ENCODE measurements around the gene CDH3. TPM values are rescaled to one million over a fixed set of nuclear protein-coding genes. Genes with fewer than 3 reads are reported as not detected.

Gene CDH3
- total and polyA plus RNA-seq, 2 of the 8 experiments (the other 6 are each of a cell fraction or from before 2014, with no cell fraction given), result 146 to 171 TPM

DNA sequence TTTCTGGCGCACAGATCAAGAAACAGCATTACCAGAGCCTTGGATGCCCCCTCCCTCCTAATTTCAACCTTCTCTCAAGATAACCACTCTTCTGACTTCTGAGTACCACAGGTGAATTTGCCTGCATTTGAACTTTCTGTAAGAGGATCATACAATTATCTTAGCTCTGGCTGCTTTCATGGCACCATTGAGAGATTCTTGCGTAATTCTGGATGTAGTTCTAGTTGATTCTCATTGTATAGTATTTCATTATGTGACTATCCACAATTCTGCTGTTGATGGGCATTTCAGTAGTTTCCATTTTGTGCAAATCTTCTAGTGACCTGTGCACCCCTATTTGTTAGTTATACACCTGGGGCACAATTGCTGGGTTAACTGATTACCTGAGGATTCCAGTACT is 7.5 kb downstream of the CDH3 start (continued):
- TF ChIP-seq, protein P1, sequence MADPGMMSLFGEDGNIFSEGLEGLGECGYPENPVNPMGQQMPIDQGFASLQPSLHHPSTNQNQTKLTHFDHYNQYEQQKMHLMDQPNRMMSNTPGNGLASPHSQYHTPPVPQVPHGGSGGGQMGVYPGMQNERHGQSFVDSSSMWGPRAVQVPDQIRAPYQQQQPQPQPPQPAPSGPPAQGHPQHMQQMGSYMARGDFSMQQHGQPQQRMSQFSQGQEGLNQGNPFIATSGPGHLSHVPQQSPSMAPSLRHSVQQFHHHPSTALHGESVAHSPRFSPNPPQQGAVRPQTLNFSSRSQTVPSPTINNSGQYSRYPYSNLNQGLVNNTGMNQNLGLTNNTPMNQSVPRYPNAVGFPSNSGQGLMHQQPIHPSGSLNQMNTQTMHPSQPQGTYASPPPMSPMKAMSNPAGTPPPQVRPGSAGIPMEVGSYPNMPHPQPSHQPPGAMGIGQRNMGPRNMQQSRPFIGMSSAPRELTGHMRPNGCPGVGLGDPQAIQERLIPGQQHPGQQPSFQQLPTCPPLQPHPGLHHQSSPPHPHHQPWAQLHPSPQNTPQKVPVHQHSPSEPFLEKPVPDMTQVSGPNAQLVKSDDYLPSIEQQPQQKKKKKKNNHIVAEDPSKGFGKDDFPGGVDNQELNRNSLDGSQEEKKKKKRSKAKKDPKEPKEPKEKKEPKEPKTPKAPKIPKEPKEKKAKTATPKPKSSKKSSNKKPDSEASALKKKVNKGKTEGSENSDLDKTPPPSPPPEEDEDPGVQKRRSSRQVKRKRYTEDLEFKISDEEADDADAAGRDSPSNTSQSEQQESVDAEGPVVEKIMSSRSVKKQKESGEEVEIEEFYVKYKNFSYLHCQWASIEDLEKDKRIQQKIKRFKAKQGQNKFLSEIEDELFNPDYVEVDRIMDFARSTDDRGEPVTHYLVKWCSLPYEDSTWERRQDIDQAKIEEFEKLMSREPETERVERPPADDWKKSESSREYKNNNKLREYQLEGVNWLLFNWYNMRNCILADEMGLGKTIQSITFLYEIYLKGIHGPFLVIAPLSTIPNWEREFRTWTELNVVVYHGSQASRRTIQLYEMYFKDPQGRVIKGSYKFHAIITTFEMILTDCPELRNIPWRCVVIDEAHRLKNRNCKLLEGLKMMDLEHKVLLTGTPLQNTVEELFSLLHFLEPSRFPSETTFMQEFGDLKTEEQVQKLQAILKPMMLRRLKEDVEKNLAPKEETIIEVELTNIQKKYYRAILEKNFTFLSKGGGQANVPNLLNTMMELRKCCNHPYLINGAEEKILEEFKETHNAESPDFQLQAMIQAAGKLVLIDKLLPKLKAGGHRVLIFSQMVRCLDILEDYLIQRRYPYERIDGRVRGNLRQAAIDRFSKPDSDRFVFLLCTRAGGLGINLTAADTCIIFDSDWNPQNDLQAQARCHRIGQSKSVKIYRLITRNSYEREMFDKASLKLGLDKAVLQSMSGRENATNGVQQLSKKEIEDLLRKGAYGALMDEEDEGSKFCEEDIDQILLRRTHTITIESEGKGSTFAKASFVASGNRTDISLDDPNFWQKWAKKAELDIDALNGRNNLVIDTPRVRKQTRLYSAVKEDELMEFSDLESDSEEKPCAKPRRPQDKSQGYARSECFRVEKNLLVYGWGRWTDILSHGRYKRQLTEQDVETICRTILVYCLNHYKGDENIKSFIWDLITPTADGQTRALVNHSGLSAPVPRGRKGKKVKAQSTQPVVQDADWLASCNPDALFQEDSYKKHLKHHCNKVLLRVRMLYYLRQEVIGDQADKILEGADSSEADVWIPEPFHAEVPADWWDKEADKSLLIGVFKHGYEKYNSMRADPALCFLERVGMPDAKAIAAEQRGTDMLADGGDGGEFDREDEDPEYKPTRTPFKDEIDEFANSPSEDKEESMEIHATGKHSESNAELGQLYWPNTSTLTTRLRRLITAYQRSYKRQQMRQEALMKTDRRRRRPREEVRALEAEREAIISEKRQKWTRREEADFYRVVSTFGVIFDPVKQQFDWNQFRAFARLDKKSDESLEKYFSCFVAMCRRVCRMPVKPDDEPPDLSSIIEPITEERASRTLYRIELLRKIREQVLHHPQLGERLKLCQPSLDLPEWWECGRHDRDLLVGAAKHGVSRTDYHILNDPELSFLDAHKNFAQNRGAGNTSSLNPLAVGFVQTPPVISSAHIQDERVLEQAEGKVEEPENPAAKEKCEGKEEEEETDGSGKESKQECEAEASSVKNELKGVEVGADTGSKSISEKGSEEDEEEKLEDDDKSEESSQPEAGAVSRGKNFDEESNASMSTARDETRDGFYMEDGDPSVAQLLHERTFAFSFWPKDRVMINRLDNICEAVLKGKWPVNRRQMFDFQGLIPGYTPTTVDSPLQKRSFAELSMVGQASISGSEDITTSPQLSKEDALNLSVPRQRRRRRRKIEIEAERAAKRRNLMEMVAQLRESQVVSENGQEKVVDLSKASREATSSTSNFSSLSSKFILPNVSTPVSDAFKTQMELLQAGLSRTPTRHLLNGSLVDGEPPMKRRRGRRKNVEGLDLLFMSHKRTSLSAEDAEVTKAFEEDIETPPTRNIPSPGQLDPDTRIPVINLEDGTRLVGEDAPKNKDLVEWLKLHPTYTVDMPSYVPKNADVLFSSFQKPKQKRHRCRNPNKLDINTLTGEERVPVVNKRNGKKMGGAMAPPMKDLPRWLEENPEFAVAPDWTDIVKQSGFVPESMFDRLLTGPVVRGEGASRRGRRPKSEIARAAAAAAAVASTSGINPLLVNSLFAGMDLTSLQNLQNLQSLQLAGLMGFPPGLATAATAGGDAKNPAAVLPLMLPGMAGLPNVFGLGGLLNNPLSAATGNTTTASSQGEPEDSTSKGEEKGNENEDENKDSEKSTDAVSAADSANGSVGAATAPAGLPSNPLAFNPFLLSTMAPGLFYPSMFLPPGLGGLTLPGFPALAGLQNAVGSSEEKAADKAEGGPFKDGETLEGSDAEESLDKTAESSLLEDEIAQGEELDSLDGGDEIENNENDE (IDR thresholded peaks at IDR 0.05; ENCODE audit: insufficient replicate concordance, low read length), result no peak
- peak; percentile 71; the same call in 1 of the 2 replicates for TF ChIP-seq CEBPB (IDR thresholded peaks at IDR 0.05; ENCODE audit: low read depth, low read length)
